Uterus (tissue), 2 donors: ENCODE data around the gene ZNF423.

Experiments used
- POLR2A ChIP-seq, 2 donors: fragments of 450-650 bp; IDR thresholded peaks; one replicate each; pipeline ENCODE4 v1.6.1; 2016; ENCODE audit warnings: antibody characterized with exemption in 2 of 2, mild to moderate bottlenecking in 1 of 2, moderate library complexity in 1 of 2
- TF ChIP-seq, protein P1 (sequence below), 4 experiments: fragments of 200-600 bp in 2 of 4; fragments of 450-650 bp in 2 of 4; sonication (generic) in 2 of 4; IDR thresholded peaks; one replicate each; pipeline ENCODE4 v1.5.1; 2016 to 2019; ENCODE audit warnings: antibody characterized with exemption in 4 of 4, mild to moderate bottlenecking in 2 of 4, moderate library complexity in 1 of 4

DNA sequence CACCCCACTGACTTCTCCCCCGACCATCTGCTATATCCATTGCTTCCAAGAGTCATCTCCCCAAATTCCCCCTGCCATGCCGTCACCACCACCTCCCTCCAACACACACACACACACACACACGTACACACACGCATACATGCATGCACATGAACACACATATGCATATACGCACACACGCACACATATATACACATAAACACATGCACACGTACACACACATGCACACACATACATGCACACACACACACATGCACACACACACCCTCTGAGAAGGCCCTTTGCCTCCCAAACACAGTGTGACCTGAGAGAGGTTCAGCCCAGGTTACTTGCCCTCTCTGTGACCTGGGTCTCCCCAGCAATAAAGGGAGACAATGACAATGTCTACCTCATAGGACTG is 95.1 kb downstream of the ZNF423 start:
- TF ChIP-seq, protein P1, sequence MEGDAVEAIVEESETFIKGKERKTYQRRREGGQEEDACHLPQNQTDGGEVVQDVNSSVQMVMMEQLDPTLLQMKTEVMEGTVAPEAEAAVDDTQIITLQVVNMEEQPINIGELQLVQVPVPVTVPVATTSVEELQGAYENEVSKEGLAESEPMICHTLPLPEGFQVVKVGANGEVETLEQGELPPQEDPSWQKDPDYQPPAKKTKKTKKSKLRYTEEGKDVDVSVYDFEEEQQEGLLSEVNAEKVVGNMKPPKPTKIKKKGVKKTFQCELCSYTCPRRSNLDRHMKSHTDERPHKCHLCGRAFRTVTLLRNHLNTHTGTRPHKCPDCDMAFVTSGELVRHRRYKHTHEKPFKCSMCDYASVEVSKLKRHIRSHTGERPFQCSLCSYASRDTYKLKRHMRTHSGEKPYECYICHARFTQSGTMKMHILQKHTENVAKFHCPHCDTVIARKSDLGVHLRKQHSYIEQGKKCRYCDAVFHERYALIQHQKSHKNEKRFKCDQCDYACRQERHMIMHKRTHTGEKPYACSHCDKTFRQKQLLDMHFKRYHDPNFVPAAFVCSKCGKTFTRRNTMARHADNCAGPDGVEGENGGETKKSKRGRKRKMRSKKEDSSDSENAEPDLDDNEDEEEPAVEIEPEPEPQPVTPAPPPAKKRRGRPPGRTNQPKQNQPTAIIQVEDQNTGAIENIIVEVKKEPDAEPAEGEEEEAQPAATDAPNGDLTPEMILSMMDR (IDR thresholded peaks at IDR 0.05) = no peak
- TF ChIP-seq POLR2A (IDR thresholded peaks at IDR 0.05) = no peak
